ENCODE measurements around the gene FEV. TPM values are rescaled to one million over a fixed set of nuclear protein-coding genes. Genes with fewer than 3 reads are reported as not detected.

Gene FEV
- total RNA-seq, 4 donors from 2014 or later = not detected

GRCh38 chr2:219021591-219021990 is 36.6 kb upstream of the FEV start:
- 80 to 96% methylated on average over 4 to 9 of the region's 9 CpGs for WGBS, 2 donors
- H3K27me3 ChIP-seq = peaks cover 0 to 12% of the 10 kb centered on the region in 2 donors
- no peaks in the 10 kb centered on the region for H3K36me3 ChIP-seq
- no peak overlapping the region for H3K4me3 ChIP-seq
- no peak for DNase-seq (ENCODE audit: low spot score in 2 of 2)
- no peak overlapping the region for H3K27ac ChIP-seq
- no peak for TF ChIP-seq EP300 (IDR thresholded peaks at IDR 0.05)
- TF ChIP-seq CTCF (IDR thresholded peaks at IDR 0.05) = no peak
- no peak for TF ChIP-seq POLR2A (IDR thresholded peaks at IDR 0.05)
- H3K4me1 ChIP-seq = peaks cover 0 to 21% (median 0%) of the 10 kb centered on the region in 4 donors
- no peaks in the 10 kb centered on the region for H3K9me3 ChIP-seq

GRCh38 chr2:219020604-219021365 is 35.8 kb upstream of the FEV start:
- peaks cover 0 to 12% of the 10 kb centered on the region in 2 donors for H3K27me3 ChIP-seq
- WGBS, 2 donors = 69 to 70% methylated on average over 11 of the region's 11 CpGs
- TF ChIP-seq POLR2A (IDR thresholded peaks at IDR 0.05) (no peak), EP300 (IDR thresholded peaks at IDR 0.05) (no peak), CTCF (IDR thresholded peaks at IDR 0.05) (no peak)

GRCh38 chr2:219019436-219019835 is 34.5 kb upstream of the FEV start:
- H3K27me3 ChIP-seq = peaks cover 0 to 12% of the 10 kb centered on the region in 2 donors
- no peaks in the 10 kb centered on the region for H3K9me3 ChIP-seq
- no peak for DNase-seq (ENCODE audit: low spot score in 2 of 2)
- no peak overlapping the region for H3K4me3 ChIP-seq
- TF ChIP-seq CTCF (IDR thresholded peaks at IDR 0.05) = no peak
- H3K4me1 ChIP-seq = peaks cover 0 to 6% (median 0%) of the 10 kb centered on the region in 4 donors
- H3K27ac ChIP-seq = no peak overlapping the region
- WGBS, 2 donors = 85 to 86% methylated on average over 4 of the region's 6 CpGs
- H3K36me3 ChIP-seq = no peaks in the 10 kb centered on the region

More at GRCh38 chr2:219020604-219021365, 35.8 kb upstream of the FEV start:
- H3K4me1 ChIP-seq = peaks cover 0 to 16% (median 0%) of the 10 kb centered on the region in 4 donors
- H3K27ac ChIP-seq = no peak overlapping the region
- H3K4me3 ChIP-seq = no peak overlapping the region
- H3K9me3 ChIP-seq = no peaks in the 10 kb centered on the region
- no peak for DNase-seq (ENCODE audit: low spot score in 2 of 2)
- no peaks in the 10 kb centered on the region for H3K36me3 ChIP-seq

- Histone ChIP-seq H3K36me3 (no peaks in the 10 kb centered on the region), H3K4me3 (no peak overlapping the region), H3K9me3 (no peaks in the 10 kb centered on the region), H3K27me3 (peaks cover 0 to 12% of the 10 kb centered on the region in 2 donors), H3K4me1 (no peaks in the 10 kb centered on the region), H3K27ac (no peak overlapping the region)
- 77 to 81% methylated on average over 10 of the region's 10 CpGs for WGBS, 2 donors
- TF ChIP-seq CTCF (IDR thresholded peaks at IDR 0.05) (no peak), EP300 (IDR thresholded peaks at IDR 0.05) (no peak), POLR2A (IDR thresholded peaks at IDR 0.05) (no peak)
- DNase-seq (ENCODE audit: low spot score in 2 of 2) = no peak
These were observed 33.7 kb upstream of the FEV start for GRCh38 chr2:219018726-219019125.

GRCh38 chr2:219018286-219018685 is 33.3 kb upstream of the FEV start:
- Histone ChIP-seq H3K4me3 (no peak overlapping the region), H3K27ac (no peak overlapping the region), H3K4me1 (no peaks in the 10 kb centered on the region), H3K9me3 (no peaks in the 10 kb centered on the region), H3K27me3 (peaks cover 0 to 14% of the 10 kb centered on the region in 2 donors), H3K36me3 (no peaks in the 10 kb centered on the region)
- 80 to 89% methylated on average over 7 of the region's 7 CpGs for whole genome bisulfite sequencing, 2 donors
- TF ChIP-seq EP300 (IDR thresholded peaks at IDR 0.05) (no peak), CTCF (IDR thresholded peaks at IDR 0.05) (no peak), POLR2A (IDR thresholded peaks at IDR 0.05) (no peak)
- DNase-seq (ENCODE audit: low spot score in 2 of 2) = no peak
